Measurements from ENCODE around the gene GPSM1.

Gene GPSM1

GRCh38 chr9:136400038-136400834, 72.9 kb downstream of the GPSM1 start, which contains the start of gene SNAPC4:
TSS of gene SNAPC4 (minus strand) at chr9:136400170. CDS start at chr9:136398428, 1,742 bp downstream.
- peak within 1 kb of the TSS; percentile 90 for H3K4me3 ChIP-seq (replicated peaks; ENCODE audit: low read depth, low read length)
- peaks cover 27% of the 10 kb centered on the region for H3K36me3 ChIP-seq (ENCODE audit: control insufficient read depth, insufficient read depth, low read length)
- peak; percentile 58 for TF ChIP-seq CTCF (IDR thresholded peaks at IDR 0.05; ENCODE audit: insufficient read depth, low read length, poor library complexity, severe bottlenecking)
- peak; percentile 94 for DNase-seq (ENCODE audit: extremely low read depth, insufficient read length)
- H3K27me3 ChIP-seq (replicated peaks; ENCODE audit: control insufficient read depth, insufficient read depth, low read length) = no peaks in the 10 kb centered on the region

- H3K36me3 ChIP-seq (ENCODE audit: control insufficient read depth, insufficient read depth, low read length) = peaks cover 17% of the 10 kb centered on the region
- H3K27me3 ChIP-seq (replicated peaks; ENCODE audit: control insufficient read depth, insufficient read depth, low read length) = no peaks in the 10 kb centered on the region
- TF ChIP-seq CTCF (IDR thresholded peaks at IDR 0.05; ENCODE audit: insufficient read depth, low read length, poor library complexity, severe bottlenecking) = no peak
- no peak for DNase-seq (ENCODE audit: extremely low read depth, insufficient read length)
- no peak overlapping the region for H3K4me3 ChIP-seq (replicated peaks; ENCODE audit: low read depth, low read length)
Measured at GRCh38 chr9:136401173-136401922, 74.0 kb downstream of the GPSM1 start.

- no peak for TF ChIP-seq CTCF (IDR thresholded peaks at IDR 0.05; ENCODE audit: insufficient read depth, low read length, poor library complexity, severe bottlenecking)
- Histone ChIP-seq H3K4me3 (replicated peaks; ENCODE audit: low read depth, low read length) (no peak overlapping the region), H3K36me3 (ENCODE audit: control insufficient read depth, insufficient read depth, low read length) (peaks cover 16% of the 10 kb centered on the region), H3K27me3 (replicated peaks; ENCODE audit: control insufficient read depth, insufficient read depth, low read length) (no peaks in the 10 kb centered on the region)
- DNase-seq (ENCODE audit: extremely low read depth, insufficient read length) = no peak
Measured at GRCh38 chr9:136402067-136402466, 74.7 kb downstream of the GPSM1 start.

- Histone ChIP-seq H3K36me3 (ENCODE audit: control insufficient read depth, insufficient read depth, low read length) (peaks cover 18% of the 10 kb centered on the region), H3K27me3 (replicated peaks; ENCODE audit: control insufficient read depth, insufficient read depth, low read length) (no peaks in the 10 kb centered on the region), H3K4me3 (replicated peaks; ENCODE audit: low read depth, low read length) (peak overlapping the region; percentile 11; the same call in 1 of the 2 replicates)
- peak; percentile 53 for DNase-seq (ENCODE audit: extremely low read depth, insufficient read length)
- TF ChIP-seq CTCF (IDR thresholded peaks at IDR 0.05; ENCODE audit: insufficient read depth, low read length, poor library complexity, severe bottlenecking) = no peak
Measured at GRCh38 chr9:136403538-136403914, 76.2 kb downstream of the GPSM1 start.

GRCh38 chr9:136403915-136404800, 76.8 kb downstream of the GPSM1 start:
- no peak for TF ChIP-seq CTCF (IDR thresholded peaks at IDR 0.05; ENCODE audit: insufficient read depth, low read length, poor library complexity, severe bottlenecking)
- Histone ChIP-seq H3K4me3 (replicated peaks; ENCODE audit: low read depth, low read length) (peak overlapping the region; percentile 11), H3K36me3 (ENCODE audit: control insufficient read depth, insufficient read depth, low read length) (peaks cover 18% of the 10 kb centered on the region), H3K27me3 (replicated peaks; ENCODE audit: control insufficient read depth, insufficient read depth, low read length) (no peaks in the 10 kb centered on the region)
- no peak for DNase-seq (ENCODE audit: extremely low read depth, insufficient read length)

Data from GM06990 (cell line).